HPDE6-E6E7 (cell line): ENCODE data around the gene AKAP6.

Experiments
- DNase-seq: peaks from one replicate; pipeline ENCODE4 v3.0.0; 2011; ENCODE audit warnings: missing footprints; ENCODE audit errors: extremely low spot score

The AKAP6 gene

GRCh38 chr14:32329146-32329545 lies at the start of gene AKAP6:
Gene AKAP6 (plus strand): TSS chr14:32329298. CDS start chr14:32433494, 104,196 bp downstream.
- no peak for DNase-seq

GRCh38 chr14:32286602-32287001 lies 42.5 kb upstream of the AKAP6 start:
- DNase-seq = no peak

GRCh38 chr14:32296366-32296765 lies 32.7 kb upstream of the AKAP6 start:
- DNase-seq = no peak

GRCh38 chr14:32298346-32298745 lies 30.8 kb upstream of the AKAP6 start:
- no peak for DNase-seq

GRCh38 chr14:32300136-32300535 lies 29.0 kb upstream of the AKAP6 start:
- DNase-seq = no peak

- DNase-seq = no peak
Observed at GRCh38 chr14:32303865-32304264, 25.2 kb upstream of the AKAP6 start.

- DNase-seq = no peak
Observed at GRCh38 chr14:32304296-32304695, 24.8 kb upstream of the AKAP6 start.

- DNase-seq = no peak
Observed at GRCh38 chr14:32306549-32306948, 22.5 kb upstream of the AKAP6 start.

GRCh38 chr14:32307881-32308582 lies 21.1 kb upstream of the AKAP6 start:
- peak; percentile 7 for DNase-seq

- DNase-seq = no peak
Observed at GRCh38 chr14:32310876-32311275, 18.2 kb upstream of the AKAP6 start.

- DNase-seq = no peak
Observed at GRCh38 chr14:32311294-32312009, 17.6 kb upstream of the AKAP6 start.

- no peak for DNase-seq
Observed at GRCh38 chr14:32312010-32312331, 17.1 kb upstream of the AKAP6 start.

GRCh38 chr14:32313844-32314376 lies 15.2 kb upstream of the AKAP6 start:
- no peak for DNase-seq

GRCh38 chr14:32318087-32318795 lies 10.9 kb upstream of the AKAP6 start:
- no peak for DNase-seq

- DNase-seq = peak; percentile 20
Observed at GRCh38 chr14:32319368-32320049, 9.6 kb upstream of the AKAP6 start.

- no peak for DNase-seq
Observed at GRCh38 chr14:32324601-32325000, 4.5 kb upstream of the AKAP6 start.

- no peak for DNase-seq
Observed at GRCh38 chr14:32327255-32327961, 1.7 kb upstream of the AKAP6 start.

GRCh38 chr14:32329690-32330285 lies 690 bp downstream of the AKAP6 start:
- DNase-seq = no peak

GRCh38 chr14:32330351-32331111 lies 1.4 kb downstream of the AKAP6 start:
- DNase-seq = no peak

GRCh38 chr14:32331206-32331605 lies 2.1 kb downstream of the AKAP6 start:
- no peak for DNase-seq
